ENCODE data around the gene CCRL2.

Gene CCRL2

GRCh38 chr3:46372492-46373359 is 34.3 kb upstream of the CCRL2 start:
- TF ChIP-seq RAD21 (IDR thresholded peaks at IDR 0.05; ENCODE audit: low read depth) (peak; percentile 69), TEAD4 (IDR thresholded peaks at IDR 0.05) (no peak)

- TF ChIP-seq MAX (IDR thresholded peaks at IDR 0.05), result no peak
- no peak for TF ChIP-seq REST (IDR thresholded peaks at IDR 0.05; ENCODE audit: low read depth)
- TF ChIP-seq CREB1 (IDR thresholded peaks at IDR 0.05; ENCODE audit: low read depth), result no peak
- no peak for TF ChIP-seq FOXM1 (IDR thresholded peaks at IDR 0.05; ENCODE audit: borderline replicate concordance, low read depth)
- no peak for TF ChIP-seq TCF12 (IDR thresholded peaks at IDR 0.05; ENCODE audit: low read depth)
- no peak for TF ChIP-seq YY1 (IDR thresholded peaks at IDR 0.05; ENCODE audit: low read depth)
- TF ChIP-seq TEAD4 (IDR thresholded peaks at IDR 0.05), result no peak
- no peak for TF ChIP-seq EGR1 (IDR thresholded peaks at IDR 0.05)
- TF ChIP-seq EP300 (IDR thresholded peaks at IDR 0.05; ENCODE audit: borderline replicate concordance), result no peak
Observed at GRCh38 chr3:46374755-46375154, 32.3 kb upstream of the CCRL2 start.

GRCh38 chr3:46375218-46375617 is 31.8 kb upstream of the CCRL2 start:
- TF ChIP-seq TEAD4 (IDR thresholded peaks at IDR 0.05) (no peak), CREB1 (IDR thresholded peaks at IDR 0.05; ENCODE audit: low read depth) (no peak), USF1 (IDR thresholded peaks at IDR 0.05) (no peak), CEBPB (IDR thresholded peaks at IDR 0.05) (no peak), FOXM1 (IDR thresholded peaks at IDR 0.05; ENCODE audit: borderline replicate concordance, low read depth) (no peak), EP300 (IDR thresholded peaks at IDR 0.05; ENCODE audit: borderline replicate concordance) (no peak), NFIC (IDR thresholded peaks at IDR 0.05) (no peak), ZBTB7A (IDR thresholded peaks at IDR 0.05; ENCODE audit: low read depth) (no peak), EGR1 (IDR thresholded peaks at IDR 0.05) (no peak), YY1 (IDR thresholded peaks at IDR 0.05; ENCODE audit: low read depth) (no peak), REST (IDR thresholded peaks at IDR 0.05; ENCODE audit: low read depth) (no peak), RAD21 (IDR thresholded peaks at IDR 0.05; ENCODE audit: low read depth) (no peak), TCF12 (IDR thresholded peaks at IDR 0.05; ENCODE audit: low read depth) (no peak), TAF1 (IDR thresholded peaks at IDR 0.05; ENCODE audit: low read depth) (no peak)

- TF ChIP-seq RAD21 (IDR thresholded peaks at IDR 0.05; ENCODE audit: low read depth) (no peak), EGR1 (IDR thresholded peaks at IDR 0.05) (no peak), REST (IDR thresholded peaks at IDR 0.05; ENCODE audit: low read depth) (no peak), EP300 (IDR thresholded peaks at IDR 0.05; ENCODE audit: borderline replicate concordance) (no peak), YY1 (IDR thresholded peaks at IDR 0.05; ENCODE audit: low read depth) (no peak), CEBPB (IDR thresholded peaks at IDR 0.05) (no peak), USF1 (IDR thresholded peaks at IDR 0.05) (no peak), MAX (IDR thresholded peaks at IDR 0.05) (no peak)
Observed at GRCh38 chr3:46375814-46376213, 31.2 kb upstream of the CCRL2 start.

Measured in Ishikawa (cell line).